Measurements from ENCODE around the gene PELI1. TPM values are rescaled to one million over a fixed set of nuclear protein-coding genes. Genes with fewer than 3 reads are reported as not detected.

Gene PELI1
- total and polyA plus RNA-seq, 8 donors, result 5.5 to 15.9 (median 9.2) TPM

DNA sequence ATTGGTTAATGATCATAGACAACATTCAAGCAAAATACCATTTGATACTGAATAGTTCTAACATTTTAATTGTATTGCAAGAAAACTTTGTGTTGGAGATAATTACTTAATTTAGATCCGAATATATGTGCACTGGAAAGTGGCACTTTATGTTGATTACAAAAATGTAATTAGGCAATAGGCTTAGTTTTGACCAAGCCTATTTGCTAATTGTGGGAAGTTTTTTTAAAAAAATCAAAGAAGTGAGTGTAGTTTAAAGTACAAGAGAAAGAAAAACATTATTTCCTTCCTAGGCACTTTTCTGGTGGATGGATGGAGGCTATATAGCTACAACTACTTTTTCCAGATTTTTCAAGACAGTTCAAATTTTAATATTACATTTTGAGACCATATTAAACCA, 18.3 kb upstream of the PELI1 start:
- Histone ChIP-seq H3K27me3 (no peaks in the 10 kb centered on the region), H3K36me3 (no peaks in the 10 kb centered on the region), H3K4me3 (no peak overlapping the region), H3K27ac (no peak overlapping the region), H3K9me3 (no peaks in the 10 kb centered on the region), H3K4me1 (peaks cover 7 to 19% (median 11%) of the 10 kb centered on the region in 3 donors)
- intact Hi-C loops (cut with DNase I), result no loop called here
- 76 to 87% methylated on average over 1 of the region's 1 CpG for WGBS, 2 donors
- no peak for FAIRE-seq
- no peak for TF ChIP-seq CTCF (IDR thresholded peaks at IDR 0.05)
- ATAC-seq, result no peak
- no peak for DNase-seq

DNA sequence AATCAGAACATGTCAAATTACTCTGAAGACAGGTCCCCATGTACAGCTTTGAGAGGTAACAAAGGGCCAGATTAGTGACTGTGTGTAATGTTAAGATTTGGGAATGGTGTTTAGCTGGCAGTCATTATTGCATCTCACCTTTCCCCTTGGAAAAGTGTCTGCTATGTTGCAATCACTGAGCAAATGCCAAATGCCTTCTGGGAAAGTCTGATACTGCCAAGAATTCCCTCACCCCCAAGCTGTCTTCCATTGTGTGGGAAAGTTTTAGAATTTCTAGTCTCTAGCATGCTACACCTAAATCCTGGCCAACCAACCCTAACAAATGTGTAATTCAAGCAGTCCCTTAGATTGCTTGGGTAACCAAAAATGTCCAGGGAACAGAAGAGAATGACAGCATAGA, 13.6 kb upstream of the PELI1 start:
- no peak overlapping the region for H3K4me3 ChIP-seq
- peak overlapping the region in 2 of 4 donors; percentile 50 to 51 for H3K27ac ChIP-seq
- H3K27me3 ChIP-seq, result no peaks in the 10 kb centered on the region
- ATAC-seq, result peak; percentile 86 to 89 (median 87)
- intact Hi-C loops (cut with DNase I), result no loop called here
- H3K9me3 ChIP-seq, result no peaks in the 10 kb centered on the region
- no peak for TF ChIP-seq CTCF (IDR thresholded peaks at IDR 0.05)
- H3K36me3 ChIP-seq, result no peaks in the 10 kb centered on the region
- FAIRE-seq, result no peak
- DNase-seq, result peak in 3 of 6 donors; percentile 49 to 61 (median 55)
- H3K4me1 ChIP-seq, result peaks cover 7 to 22% (median 11%) of the 10 kb centered on the region in 3 donors

- no peak for TF ChIP-seq CTCF (IDR thresholded peaks at IDR 0.05)
- intact Hi-C loops (cut with DNase I), result no loop called here
- no peak for FAIRE-seq
- Histone ChIP-seq H3K27ac (no peak overlapping the region), H3K4me3 (no peak overlapping the region), H3K9me3 (no peaks in the 10 kb centered on the region), H3K27me3 (no peaks in the 10 kb centered on the region), H3K4me1 (peaks cover 7 to 15% (median 7%) of the 10 kb centered on the region in 3 donors), H3K36me3 (no peaks in the 10 kb centered on the region)
- no peak for DNase-seq
- WGBS, 2 donors, result 90 to 95% methylated on average over 4 of the region's 4 CpGs
- no peak for ATAC-seq
Measured at GRCh38 chr2:64153811-64154210, 9.6 kb upstream of the PELI1 start.

GRCh38 chr2:64151476-64151875, 7.3 kb upstream of the PELI1 start:
- H3K27ac ChIP-seq, result no peak overlapping the region
- H3K9me3 ChIP-seq, result no peaks in the 10 kb centered on the region
- 80 to 85% methylated on average over 1 of the region's 1 CpG for WGBS, 2 donors
- no peak overlapping the region for H3K4me3 ChIP-seq
- H3K36me3 ChIP-seq, result no peaks in the 10 kb centered on the region
- DNase-seq (no peak), ATAC-seq (no peak), FAIRE-seq (no peak)
- H3K27me3 ChIP-seq, result no peaks in the 10 kb centered on the region
- intact Hi-C loops (cut with DNase I), result no loop called here
- no peak for TF ChIP-seq CTCF (IDR thresholded peaks at IDR 0.05)
- no peaks in the 10 kb centered on the region for H3K4me1 ChIP-seq

- DNase-seq (no peak), FAIRE-seq (no peak), ATAC-seq (no peak)
- 49 to 50% methylated on average over 1 of the region's 1 CpG for WGBS, 2 donors
- H3K36me3 ChIP-seq, result no peaks in the 10 kb centered on the region
- intact Hi-C loops (cut with DNase I), result loop anchor here in 1 of 3 donors (10.0 kb wide), 1 partner anchor 91 kb away; no protein-coding TSS in a partner anchor
- no peak overlapping the region for H3K4me3 ChIP-seq
- peaks cover 0 to 8% (median 7%) of the 10 kb centered on the region in 3 donors for H3K4me1 ChIP-seq
- no peaks in the 10 kb centered on the region for H3K9me3 ChIP-seq
- no peak overlapping the region for H3K27ac ChIP-seq
- no peaks in the 10 kb centered on the region for H3K27me3 ChIP-seq
- TF ChIP-seq CTCF (IDR thresholded peaks at IDR 0.05), result no peak
Measured at GRCh38 chr2:64145714-64146113, 1.5 kb upstream of the PELI1 start.
